ENCODE measurements around the gene USP47. TPM values are rescaled to one million over a fixed set of nuclear protein-coding genes. Genes with fewer than 3 reads are reported as not detected.

The USP47 gene
- polyA plus RNA-seq, 1 donor from 2014 or later, result 92.6 TPM

DNA sequence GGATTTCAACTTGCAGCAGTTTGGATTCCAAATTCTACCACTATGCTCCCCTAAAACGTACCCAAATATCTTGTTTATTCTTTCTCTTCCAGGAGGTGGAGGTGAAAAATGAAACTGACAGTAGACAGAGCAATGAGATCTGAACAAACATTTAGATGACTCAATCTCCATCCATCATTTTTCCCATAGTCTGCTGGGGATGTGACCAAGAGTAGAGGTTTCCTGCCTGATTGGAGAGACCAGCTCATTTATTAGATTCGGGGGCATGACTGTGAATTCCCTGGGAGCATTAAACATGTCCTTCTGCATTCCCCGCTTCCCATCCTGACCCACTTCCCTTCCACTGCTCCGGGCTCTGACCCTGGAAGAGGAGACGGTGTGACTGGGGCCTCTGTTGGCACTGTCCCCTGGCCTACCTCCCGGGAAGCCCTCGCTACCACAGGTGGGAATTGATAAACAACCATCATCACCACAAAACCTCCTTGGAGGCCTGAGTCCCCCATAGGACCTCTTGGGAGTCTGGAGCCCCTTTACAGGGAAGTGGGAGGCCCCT is 146.4 kb downstream of the USP47 start:
- no peaks in the 10 kb centered on the region for H4K20me1 ChIP-seq (ENCODE audit: insufficient read depth)
- H3K27ac ChIP-seq (ENCODE audit: low read length), result no peak overlapping the region
- TF ChIP-seq, protein P1, sequence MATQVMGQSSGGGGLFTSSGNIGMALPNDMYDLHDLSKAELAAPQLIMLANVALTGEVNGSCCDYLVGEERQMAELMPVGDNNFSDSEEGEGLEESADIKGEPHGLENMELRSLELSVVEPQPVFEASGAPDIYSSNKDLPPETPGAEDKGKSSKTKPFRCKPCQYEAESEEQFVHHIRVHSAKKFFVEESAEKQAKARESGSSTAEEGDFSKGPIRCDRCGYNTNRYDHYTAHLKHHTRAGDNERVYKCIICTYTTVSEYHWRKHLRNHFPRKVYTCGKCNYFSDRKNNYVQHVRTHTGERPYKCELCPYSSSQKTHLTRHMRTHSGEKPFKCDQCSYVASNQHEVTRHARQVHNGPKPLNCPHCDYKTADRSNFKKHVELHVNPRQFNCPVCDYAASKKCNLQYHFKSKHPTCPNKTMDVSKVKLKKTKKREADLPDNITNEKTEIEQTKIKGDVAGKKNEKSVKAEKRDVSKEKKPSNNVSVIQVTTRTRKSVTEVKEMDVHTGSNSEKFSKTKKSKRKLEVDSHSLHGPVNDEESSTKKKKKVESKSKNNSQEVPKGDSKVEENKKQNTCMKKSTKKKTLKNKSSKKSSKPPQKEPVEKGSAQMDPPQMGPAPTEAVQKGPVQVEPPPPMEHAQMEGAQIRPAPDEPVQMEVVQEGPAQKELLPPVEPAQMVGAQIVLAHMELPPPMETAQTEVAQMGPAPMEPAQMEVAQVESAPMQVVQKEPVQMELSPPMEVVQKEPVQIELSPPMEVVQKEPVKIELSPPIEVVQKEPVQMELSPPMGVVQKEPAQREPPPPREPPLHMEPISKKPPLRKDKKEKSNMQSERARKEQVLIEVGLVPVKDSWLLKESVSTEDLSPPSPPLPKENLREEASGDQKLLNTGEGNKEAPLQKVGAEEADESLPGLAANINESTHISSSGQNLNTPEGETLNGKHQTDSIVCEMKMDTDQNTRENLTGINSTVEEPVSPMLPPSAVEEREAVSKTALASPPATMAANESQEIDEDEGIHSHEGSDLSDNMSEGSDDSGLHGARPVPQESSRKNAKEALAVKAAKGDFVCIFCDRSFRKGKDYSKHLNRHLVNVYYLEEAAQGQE (IDR thresholded peaks at IDR 0.05; ENCODE audit: borderline replicate concordance), result no peak
- TF ChIP-seq SMC3 (conservative IDR thresholded peaks at IDR 0.05; ENCODE audit: poor library complexity) (no peak), MXI1 (conservative IDR thresholded peaks at IDR 0.05; ENCODE audit: poor library complexity, severe bottlenecking) (no peak), EP300 (conservative IDR thresholded peaks at IDR 0.05; ENCODE audit: poor library complexity, severe bottlenecking) (no peak), TAF1 (IDR thresholded peaks at IDR 0.05; ENCODE audit: low read depth) (no peak), RAD21 (conservative IDR thresholded peaks at IDR 0.05) (no peak)
- TF ChIP-seq, protein P2, sequence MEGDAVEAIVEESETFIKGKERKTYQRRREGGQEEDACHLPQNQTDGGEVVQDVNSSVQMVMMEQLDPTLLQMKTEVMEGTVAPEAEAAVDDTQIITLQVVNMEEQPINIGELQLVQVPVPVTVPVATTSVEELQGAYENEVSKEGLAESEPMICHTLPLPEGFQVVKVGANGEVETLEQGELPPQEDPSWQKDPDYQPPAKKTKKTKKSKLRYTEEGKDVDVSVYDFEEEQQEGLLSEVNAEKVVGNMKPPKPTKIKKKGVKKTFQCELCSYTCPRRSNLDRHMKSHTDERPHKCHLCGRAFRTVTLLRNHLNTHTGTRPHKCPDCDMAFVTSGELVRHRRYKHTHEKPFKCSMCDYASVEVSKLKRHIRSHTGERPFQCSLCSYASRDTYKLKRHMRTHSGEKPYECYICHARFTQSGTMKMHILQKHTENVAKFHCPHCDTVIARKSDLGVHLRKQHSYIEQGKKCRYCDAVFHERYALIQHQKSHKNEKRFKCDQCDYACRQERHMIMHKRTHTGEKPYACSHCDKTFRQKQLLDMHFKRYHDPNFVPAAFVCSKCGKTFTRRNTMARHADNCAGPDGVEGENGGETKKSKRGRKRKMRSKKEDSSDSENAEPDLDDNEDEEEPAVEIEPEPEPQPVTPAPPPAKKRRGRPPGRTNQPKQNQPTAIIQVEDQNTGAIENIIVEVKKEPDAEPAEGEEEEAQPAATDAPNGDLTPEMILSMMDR (IDR thresholded peaks at IDR 0.05; ENCODE audit: poor library complexity, severe bottlenecking), result no peak
- no peak overlapping the region for H2AFZ ChIP-seq (ENCODE audit: low read depth, low read length)
- no peak overlapping the region for H3K4me3 ChIP-seq (ENCODE audit: low read length)
- H3K9ac ChIP-seq (ENCODE audit: low read length), result no peak overlapping the region
- no peaks in the 10 kb centered on the region for H3K27me3 ChIP-seq (ENCODE audit: insufficient read depth, low read depth, low read length)
- no peaks in the 10 kb centered on the region for H3K9me2 ChIP-seq (ENCODE audit: insufficient read depth, low read length)
- H3F3A ChIP-seq (ENCODE audit: insufficient read depth, low read length, poor library complexity, severe bottlenecking), result no peaks in the 10 kb centered on the region
- no peaks in the 10 kb centered on the region for H3K79me2 ChIP-seq (replicated peaks; ENCODE audit: insufficient read depth, low read length)
- no peak overlapping the region for H3K4me2 ChIP-seq (ENCODE audit: low read length)
- no peaks in the 10 kb centered on the region for H3K9me3 ChIP-seq (ENCODE audit: low read length)
- H3K36me3 ChIP-seq (ENCODE audit: insufficient read depth, low read length), result no peaks in the 10 kb centered on the region

DNA sequence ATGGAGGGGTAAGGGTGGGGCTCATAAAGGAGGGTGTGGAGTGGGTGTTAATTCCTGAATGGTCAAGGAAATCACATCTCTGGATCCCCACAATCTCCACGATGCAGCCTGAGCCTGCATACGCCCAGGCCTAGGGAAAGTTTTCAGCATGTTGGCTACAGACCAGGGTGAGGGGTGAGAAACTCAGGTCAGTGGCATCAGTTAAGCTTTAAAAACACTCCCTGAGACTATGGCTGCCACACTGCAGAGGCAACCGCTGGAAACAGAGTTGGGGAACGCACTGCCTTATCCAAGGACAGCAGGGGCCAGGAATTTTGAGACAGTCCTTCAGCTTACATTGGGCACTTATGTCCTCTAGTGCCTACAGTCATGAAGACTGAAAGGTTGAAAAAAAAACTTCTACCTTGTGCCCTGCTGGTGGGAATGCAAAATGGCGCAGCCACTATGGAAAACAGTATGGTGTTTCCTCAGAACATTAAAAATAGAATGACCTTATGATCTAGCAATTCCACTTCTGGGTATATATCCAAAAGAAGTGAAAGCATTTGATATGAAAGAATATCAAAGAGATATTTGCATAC is 147.0 kb downstream of the USP47 start:
- H3K9ac ChIP-seq (ENCODE audit: low read length), result no peak overlapping the region
- TF ChIP-seq SMC3 (conservative IDR thresholded peaks at IDR 0.05; ENCODE audit: poor library complexity) (no peak), RAD21 (conservative IDR thresholded peaks at IDR 0.05) (no peak), TAF1 (IDR thresholded peaks at IDR 0.05; ENCODE audit: low read depth) (no peak)
- TF ChIP-seq, protein P2 (IDR thresholded peaks at IDR 0.05; ENCODE audit: poor library complexity, severe bottlenecking), result no peak

More for the DNA sequence above, 147.0 kb downstream of the USP47 start:
- H3K9me3 ChIP-seq (ENCODE audit: low read length), result no peaks in the 10 kb centered on the region
- no peaks in the 10 kb centered on the region for H3K79me2 ChIP-seq (replicated peaks; ENCODE audit: insufficient read depth, low read length)
- no peaks in the 10 kb centered on the region for H3F3A ChIP-seq (ENCODE audit: insufficient read depth, low read length, poor library complexity, severe bottlenecking)
- H3K36me3 ChIP-seq (ENCODE audit: insufficient read depth, low read length), result no peaks in the 10 kb centered on the region
- H2AFZ ChIP-seq (ENCODE audit: low read depth, low read length), result no peak overlapping the region
- no peak overlapping the region for H3K4me2 ChIP-seq (ENCODE audit: low read length)
- no peaks in the 10 kb centered on the region for H3K27me3 ChIP-seq (ENCODE audit: insufficient read depth, low read depth, low read length)
- H3K9me2 ChIP-seq (ENCODE audit: insufficient read depth, low read length), result no peaks in the 10 kb centered on the region
- H4K20me1 ChIP-seq (ENCODE audit: insufficient read depth), result no peaks in the 10 kb centered on the region
- no peak overlapping the region for H3K4me3 ChIP-seq (ENCODE audit: low read length)
- H3K27ac ChIP-seq (ENCODE audit: low read length), result no peak overlapping the region
